IPS-NIHi7 (cell line): ENCODE data around the gene RBM26.
"Not testable (repeated sequence)": the region's sequence is repeated elsewhere in the genome, so short reads cannot be mapped to it uniquely, and the experiment has no call there.

ENCODE experiments used
- DNase-seq: peaks from one replicate; pipeline ENCODE4 v3.0.0; 2012; ENCODE audit warnings: mixed read lengths; ENCODE audit errors: extremely low spot score

RBM26 gene

DNA sequence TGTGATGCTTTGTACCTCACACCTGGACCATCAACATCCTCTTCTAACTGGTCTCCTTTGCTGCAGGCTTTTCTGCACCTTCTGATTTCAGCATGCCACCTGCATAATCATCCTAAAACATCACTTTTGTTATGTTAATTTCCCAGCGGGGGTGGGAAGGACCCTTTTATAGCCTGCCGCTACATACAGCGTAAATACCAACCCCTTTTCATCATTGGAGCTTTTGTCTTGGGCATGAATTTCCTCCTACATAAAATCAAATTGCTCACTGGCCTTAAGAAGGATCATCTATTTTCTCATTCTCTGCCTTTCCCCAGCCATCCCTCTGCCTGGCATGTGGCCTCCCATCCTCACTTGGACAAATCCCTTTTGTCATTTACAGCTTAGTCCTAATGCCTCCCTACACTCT, 124.7 kb downstream of the RBM26 start:
- DNase-seq = peak; percentile 46

DNA sequence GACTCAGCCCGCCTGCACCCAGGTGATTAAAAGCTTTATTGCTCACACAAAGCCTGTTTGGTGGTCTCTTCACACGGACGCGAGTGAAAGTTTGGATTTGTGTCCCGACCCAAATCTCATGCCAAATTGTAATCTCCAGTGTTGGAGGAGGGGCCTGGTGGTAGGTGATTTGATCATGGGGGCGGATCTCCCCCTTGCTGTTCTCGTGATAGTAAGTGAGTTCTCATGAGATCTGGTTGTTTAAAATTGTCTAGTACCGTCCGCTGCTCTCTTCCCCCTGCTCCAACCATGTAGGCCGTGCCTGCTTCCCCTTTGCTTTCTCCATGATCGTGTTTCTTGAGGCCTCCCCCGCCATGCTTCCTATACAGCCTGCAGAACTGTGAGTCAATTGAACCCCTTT, 126.3 kb downstream of the RBM26 start:
- DNase-seq = not testable (repeated sequence)

DNA sequence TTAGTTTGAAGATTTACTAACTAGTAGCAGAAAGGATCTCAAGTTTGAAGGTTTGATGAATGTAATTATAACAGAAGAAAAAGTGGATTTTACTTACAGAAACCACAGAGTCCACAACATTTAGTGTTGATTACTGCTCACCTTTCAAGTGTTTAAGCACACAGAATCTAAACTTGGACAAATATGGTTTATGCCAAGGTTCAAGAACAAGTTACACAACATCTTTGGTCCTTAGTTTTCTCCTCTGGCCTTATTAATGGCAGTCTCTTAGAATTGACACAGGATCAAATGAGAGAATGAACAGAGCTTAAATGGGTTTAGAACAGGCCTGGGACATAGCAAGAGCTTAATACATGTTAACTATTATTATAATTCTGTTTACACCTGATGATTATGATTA, 133.0 kb downstream of the RBM26 start:
- no peak for DNase-seq

DNA sequence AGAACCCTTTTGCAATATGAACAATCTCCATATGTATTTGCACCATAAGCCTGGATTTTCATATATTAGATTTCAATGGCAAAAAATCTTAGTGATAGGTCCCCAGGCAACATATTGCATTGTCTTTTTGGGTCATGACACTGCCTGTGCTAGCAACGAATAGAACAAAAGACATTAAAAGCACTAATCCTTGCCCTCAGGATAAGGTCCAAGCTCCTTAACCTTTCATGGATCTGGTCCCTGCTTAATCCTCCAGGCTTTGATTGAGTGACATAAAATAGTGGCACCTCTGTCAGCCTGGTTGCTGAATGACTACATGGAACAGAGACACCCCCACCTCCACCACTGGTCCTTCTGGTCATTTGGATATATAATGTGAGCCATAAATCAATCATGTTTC, 134.4 kb downstream of the RBM26 start:
- no peak for DNase-seq

DNA sequence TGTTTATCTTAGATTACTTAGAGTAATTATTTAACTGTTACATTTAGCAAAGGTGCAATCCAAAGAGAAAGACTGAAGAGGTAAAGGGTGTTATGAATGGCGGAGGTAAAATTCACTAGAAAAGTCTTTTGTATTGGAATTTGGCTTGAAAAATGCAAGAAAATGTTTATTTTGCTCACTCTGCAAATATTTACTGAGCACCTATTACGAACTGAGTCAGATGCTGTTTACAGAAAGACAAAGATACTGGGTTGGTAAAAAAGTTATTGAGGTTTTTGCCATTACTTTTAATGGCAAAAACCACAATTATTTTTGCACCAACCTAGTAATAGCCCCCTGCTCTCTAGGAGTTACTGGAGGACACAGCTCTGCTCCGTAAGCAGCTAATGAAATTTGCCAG, 135.2 kb downstream of the RBM26 start:
- DNase-seq = no peak
